HG03066 (cell line): ENCODE measurements around the gene SNN.

ENCODE experiments used
- ATAC-seq: cut with Tn5 transposase; IDR thresholded peaks from one replicate; pipeline ENCODE4 v1.9.1; 2021; ENCODE audit warnings: low read depth; ENCODE audit not compliant: unreplicated experiment

SNN gene

DNA sequence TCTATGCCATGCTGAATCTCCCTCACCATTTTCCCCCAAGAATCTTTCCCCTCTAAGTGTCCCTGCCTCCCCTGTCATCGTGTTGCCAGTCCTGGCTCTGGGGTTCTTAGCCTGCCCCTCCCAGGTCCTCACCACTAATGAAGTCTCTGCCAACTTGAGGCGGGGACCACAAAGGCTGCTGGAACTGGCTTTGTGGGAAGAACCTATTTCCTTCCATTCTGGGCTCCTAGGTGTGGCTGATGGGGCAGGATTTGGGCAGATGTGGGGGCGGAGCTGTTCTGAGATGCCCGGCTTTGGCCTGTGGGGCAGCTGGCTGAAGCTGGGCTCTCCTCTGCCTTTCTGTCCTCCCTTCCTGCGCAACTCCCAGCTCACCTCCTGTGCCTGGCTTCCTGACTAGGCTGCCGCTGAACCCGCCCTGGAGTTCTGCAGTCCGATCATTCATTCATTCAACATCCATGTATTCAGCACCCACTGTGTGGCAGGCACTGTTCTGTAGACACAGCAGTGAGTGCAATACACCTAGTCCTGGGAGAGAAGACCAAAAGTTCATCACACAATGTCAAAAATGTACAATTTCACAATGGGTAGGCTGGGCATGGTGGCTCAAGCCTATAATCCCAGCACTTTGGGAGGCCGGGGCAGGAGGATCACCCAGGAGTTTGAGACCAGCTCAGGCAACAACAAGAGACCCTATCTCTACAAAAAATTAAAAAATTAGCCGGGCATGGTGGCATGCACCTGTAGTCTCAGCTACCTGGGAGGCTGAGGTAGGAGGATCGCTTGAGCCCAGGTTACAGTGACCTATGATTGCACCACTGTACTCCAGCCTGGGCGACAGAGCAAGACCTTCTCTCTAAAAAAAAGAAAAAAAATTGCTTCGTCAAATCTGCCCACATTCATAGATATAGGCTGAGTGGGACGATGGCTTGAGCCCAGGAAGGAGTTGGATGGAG is 1.9 kb upstream of the SNN start:
- ATAC-seq, result no peak

GRCh38 chr16:11667221-11667823 is 933 bp upstream of the SNN start:
- no peak for ATAC-seq

DNA sequence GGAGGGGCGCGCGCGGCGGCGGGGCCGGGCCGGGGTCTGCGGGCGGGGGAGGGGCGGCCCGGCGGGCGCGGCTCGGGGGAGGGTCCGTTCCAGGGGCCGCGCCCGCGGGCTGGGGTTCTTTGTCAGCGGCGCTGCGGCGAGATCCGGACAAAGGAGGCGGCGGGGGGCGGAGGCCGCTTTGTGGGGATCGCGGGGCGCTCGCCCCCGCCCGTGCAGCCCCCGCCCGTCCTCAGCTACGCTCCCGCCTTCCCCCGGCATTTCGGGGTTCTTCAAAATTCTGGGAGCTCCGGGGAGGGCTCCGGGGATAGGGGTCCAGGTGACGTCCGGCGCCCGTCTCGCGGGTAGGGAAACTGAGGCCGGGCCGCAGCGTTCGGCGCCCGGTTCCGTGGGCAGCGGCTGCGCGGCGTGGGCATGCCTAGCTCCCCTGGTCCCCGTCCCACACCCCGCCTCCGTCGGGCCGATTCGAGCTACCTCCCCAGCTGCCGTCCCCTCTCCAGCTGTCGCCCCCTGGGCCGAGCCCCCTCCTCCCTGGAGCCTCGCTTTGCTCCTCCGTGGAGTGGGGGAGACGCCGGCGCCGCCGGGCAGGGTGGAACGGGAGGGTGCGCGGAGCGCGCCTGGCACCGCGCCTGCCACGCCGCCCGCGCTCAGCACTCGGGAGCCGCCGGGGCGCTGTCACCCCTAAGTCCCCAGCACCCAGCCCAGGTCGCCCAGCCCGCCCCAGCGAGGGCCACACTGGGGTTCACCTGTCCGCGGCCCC is 546 bp downstream of the SNN start:
- no peak for ATAC-seq

DNA sequence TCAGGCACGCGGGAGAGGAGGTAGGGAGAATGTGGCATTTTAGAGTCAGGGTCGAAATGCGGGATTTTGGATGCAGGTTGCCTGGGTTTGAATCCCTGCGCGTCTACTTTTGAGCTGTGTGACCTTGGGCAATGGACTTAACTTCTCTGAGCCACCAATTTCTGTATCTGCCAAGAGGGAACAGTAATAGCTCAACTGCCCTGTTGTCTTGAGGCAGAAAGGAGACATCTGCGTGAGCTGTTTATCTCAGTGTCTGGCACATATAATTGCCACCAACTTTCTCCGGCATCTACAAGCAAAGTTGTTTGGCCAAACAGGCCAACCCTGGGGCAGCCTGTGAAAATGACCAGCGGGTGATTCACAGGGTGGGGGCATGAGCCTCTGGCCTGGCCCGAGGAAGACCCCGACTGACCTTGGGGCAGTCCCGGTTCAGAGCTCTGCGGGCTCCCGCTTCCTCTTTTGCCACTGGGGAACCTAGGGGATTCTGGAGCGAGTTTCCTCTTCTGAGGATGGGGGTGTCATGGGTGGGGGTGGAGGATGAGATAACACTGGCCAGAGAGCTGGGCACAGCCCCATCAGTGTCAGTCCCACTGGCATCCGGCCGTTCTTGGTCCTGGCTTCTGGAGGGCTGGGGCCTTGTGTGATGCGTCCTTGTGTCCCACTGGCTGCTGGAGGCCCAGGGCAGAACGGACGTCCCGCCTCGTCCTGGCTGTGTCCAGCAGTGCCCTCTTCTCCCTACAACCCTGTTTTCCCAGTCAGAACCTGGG is 1.3 kb downstream of the SNN start:
- ATAC-seq, result no peak

- no peak for ATAC-seq
These were observed 2.2 kb downstream of the SNN start for GRCh38 chr16:11670171-11671131.

- no peak for ATAC-seq
These were observed 3.0 kb downstream of the SNN start for GRCh38 chr16:11671271-11671670.

- ATAC-seq, result no peak
These were observed 3.4 kb downstream of the SNN start for GRCh38 chr16:11671676-11672075.

GRCh38 chr16:11672206-11673090 is 4.2 kb downstream of the SNN start:
- no peak for ATAC-seq

DNA sequence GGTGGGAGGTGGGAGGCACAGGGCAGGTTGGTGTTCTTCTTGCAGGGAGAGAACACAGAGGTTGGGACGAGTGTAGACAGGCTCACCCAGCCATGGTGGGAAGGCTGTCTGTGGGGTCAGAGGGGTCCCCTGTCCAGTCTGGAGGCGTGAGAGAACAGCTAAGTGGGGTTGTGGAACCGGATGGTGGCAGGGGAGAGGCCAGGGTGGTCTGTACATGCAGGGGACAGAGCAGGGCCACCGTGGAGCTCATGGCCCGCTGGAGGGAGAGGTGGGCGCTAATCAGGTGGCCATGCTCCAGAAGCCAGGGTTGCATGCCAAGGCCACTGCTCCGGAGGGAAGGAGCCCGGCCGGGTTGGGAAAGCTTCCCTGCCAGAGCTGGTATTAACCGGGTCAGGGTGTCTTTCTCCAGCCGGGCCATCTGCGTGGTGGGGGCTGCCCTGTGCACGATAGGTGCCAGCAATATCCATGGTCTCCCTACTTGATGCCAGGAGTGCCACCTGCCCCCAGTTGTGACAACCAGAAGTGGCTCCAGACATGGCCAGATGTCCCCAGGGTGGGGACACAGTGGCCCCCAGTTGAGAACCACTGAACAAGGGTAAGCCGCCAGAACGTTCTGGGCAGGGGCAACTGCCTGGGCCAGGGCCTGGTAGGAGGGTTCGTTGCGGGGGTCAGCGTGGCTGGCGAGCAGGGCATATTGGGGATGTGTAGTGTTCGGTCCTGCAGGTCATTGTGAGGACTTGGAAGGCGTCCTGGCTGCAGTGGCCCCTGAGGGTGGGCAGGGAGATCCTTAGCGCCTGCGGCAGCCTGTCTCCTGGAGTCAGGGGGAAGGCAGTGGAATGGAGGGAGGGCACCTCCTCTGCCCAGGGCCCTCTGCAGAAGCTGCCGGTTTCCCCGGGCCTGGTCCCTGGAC is 5.1 kb downstream of the SNN start:
- no peak for ATAC-seq

GRCh38 chr16:11674001-11674817 is 6.0 kb downstream of the SNN start:
- no peak for ATAC-seq

DNA sequence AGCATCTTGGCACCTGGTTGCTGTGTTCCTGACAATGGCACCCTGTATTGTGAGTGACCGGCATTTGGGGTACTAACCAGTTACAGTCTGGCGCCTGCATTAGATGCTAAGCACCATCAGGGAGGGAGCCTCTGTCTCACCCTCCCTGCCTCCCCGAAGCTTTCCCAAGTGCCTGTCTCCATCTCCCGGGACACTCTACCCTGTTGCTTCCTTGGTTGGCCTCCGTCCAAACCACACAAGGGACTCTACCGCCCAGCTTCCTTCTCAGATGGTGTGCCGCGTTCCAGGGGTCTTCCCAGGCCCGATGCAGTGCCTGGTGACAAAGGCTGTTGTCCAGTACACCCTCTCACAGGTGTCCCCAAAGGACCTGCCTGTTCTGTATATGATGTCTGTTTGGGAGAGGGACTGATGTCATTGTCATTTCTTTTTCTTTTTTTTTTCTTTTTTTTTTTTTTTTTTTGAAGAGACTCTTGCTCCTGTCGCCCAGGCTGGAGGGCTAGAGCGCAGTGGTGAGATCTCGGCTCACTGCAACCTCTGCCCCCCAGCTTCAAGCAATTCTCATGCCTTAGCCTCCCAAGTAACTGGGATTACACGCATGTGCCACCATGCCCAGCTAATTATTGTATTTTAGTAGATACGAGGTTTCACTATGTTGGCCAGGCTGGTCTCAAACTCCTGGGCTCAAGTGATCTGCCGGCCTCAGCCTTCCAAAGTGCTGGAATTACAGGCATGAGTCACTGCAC is 6.7 kb downstream of the SNN start:
- ATAC-seq, result no peak

GRCh38 chr16:11675561-11676511 is 7.6 kb downstream of the SNN start:
- no peak for ATAC-seq

DNA sequence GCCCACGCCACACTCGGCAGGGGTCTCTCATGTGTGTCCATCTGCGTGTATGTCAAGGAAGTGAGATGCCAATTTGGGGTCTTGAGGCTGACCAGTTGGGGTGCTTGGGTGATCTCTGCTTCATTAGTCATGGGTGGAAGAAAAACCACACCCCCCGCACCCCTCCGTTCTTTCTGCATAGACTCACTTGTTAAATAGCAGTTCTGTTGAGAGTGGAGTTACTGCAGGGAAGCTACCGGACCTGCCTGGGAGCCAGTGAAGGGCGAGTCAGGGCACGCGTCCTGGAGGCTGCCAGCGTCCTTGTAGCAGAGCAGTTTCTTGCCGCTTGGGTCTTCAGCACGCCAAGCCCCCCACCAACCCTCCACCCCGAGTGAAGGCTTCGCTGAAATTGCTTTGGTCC is 8.5 kb downstream of the SNN start:
- no peak for ATAC-seq

- ATAC-seq, result no peak
These were observed 9.2 kb downstream of the SNN start for GRCh38 chr16:11677451-11677951.
